Measurements from ENCODE around the gene CELSR2. TPM values are rescaled to one million over a fixed set of nuclear protein-coding genes. Genes with fewer than 3 reads are reported as not detected.
"Not testable (repeated sequence)": the region's sequence is repeated elsewhere in the genome, so short reads cannot be mapped to it uniquely, and the experiment has no call there.

Gene CELSR2
- polyA plus RNA-seq, 6 donors from 2014 or later = 0.06 to 0.17 TPM; not detected in 4

DNA sequence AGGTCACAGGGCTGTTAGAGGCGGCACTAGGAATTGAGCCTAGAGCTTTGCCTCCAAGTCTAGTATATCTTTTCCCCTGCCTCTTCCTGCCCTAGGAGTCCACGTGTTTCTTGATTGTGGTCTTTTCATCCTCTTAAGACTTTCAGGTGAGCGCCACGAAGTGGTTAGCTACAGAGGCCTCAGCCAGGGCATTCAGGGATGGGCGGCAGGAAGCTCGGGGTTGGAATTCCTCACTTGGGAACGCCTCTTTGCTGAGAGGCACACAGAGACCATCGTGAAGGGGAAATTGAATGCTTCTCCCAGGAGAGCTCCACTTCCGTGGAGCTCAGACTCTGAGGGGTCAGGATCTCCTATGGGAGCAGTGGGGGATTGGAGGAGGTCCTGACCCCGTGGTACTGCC is 56.7 kb downstream of the CELSR2 start:
- H3K9me3 Mint-ChIP-seq; ATAC-seq (ENCODE audit: low read depth in 2 of 2); H3K27ac Mint-ChIP-seq; DNase-seq; H3K36me3 Mint-ChIP-seq: not testable (repeated sequence)
- H3K4me3 Mint-ChIP-seq = peak overlapping the region in 1 of 8 donors; percentile 39
- peaks cover 0 to 15% (median 4%) of the 10 kb centered on the region in 3 donors for H3K27me3 Mint-ChIP-seq
- H3K4me1 Mint-ChIP-seq = peaks cover 15 to 29% (median 18%) of the 10 kb centered on the region in 3 donors

DNA sequence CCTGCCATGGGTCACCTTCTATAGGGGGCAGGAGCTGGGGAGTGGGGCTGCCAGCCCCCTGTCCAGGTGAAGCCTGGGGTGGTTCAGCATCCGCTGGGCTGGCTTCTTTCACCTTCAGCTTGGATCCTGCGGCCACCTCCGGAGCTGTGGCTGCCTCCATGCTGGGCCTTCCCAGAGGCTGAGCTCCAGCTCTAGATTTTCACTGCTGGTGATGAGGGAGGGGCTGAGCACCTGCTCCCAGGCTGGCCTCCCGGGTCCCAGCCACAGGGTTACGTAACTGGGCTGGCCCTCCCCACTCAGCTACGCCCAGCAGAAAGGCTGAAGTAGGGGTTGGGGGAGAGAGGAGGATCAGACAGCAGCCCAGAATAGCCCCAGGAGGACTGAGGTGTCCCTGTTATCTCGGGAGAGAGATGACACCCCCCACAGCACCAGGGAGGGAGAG is 57.5 kb downstream of the CELSR2 start, which contains the start of gene MYBPHL:
TSS of gene MYBPHL (minus strand) at position 180 of the 442 bp plus-strand sequence. CDS start at position 160, 20 bp downstream.
- DNase-seq (no peak), ATAC-seq (ENCODE audit: low read depth in 2 of 2) (no peak)
- no peaks in the 10 kb centered on the region for H3K9me3 Mint-ChIP-seq
- peaks cover 0 to 15% (median 4%) of the 10 kb centered on the region in 3 donors for H3K27me3 Mint-ChIP-seq
- peak within 1 kb of the TSS in 4 of 6 donors; percentile 73 to 98 (median 84) for H3K27ac Mint-ChIP-seq
- H3K4me1 Mint-ChIP-seq = peaks cover 15 to 29% (median 18%) of the 10 kb centered on the region in 3 donors
- peak within 1 kb of the TSS in 7 of 8 donors; percentile 60 to 90 (median 85) for H3K4me3 Mint-ChIP-seq
- H3K36me3 Mint-ChIP-seq = no peaks in the 10 kb centered on the region

DNA sequence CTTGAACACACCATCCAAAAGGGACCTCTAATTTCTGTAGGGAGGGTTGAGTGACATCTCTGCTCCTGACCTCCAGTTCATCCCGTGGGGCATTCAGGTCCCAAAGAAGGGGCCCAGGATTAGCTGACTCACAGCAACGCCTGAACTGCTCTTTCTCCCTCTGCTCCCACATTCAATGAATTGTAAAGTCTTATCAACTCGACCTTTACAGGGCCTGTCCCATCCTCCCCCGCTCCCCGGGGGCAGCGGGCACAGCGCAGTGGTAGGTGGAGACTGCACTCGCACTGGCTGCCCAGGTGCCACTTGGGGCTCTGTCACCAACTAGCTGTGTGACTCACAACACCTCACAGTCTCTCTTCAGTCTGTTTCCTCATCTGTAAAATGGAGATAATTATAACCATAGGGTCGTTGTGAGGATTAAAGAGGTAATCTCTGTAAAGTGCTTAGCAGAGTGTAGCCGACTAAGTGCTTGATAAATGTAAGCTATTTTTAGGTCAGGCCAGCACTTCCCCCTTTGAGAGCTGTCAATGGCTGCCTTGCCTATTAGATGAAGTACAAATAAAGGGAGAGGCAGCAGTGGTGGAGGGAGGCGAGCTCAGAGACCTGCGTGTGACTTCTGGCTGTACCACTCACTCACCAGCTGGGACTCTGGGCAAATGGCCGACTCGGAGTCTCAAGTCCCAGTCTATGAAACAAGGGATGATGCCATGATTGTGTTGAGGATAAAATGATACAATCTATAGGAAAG is 58.1 kb downstream of the CELSR2 start:
- no peaks in the 10 kb centered on the region for H3K36me3 Mint-ChIP-seq
- ATAC-seq (ENCODE audit: low read depth in 2 of 2) (peak; percentile 86 to 91), DNase-seq (peak; percentile 51)
- peak overlapping the region in 4 of 6 donors; percentile 73 to 98 (median 84) for H3K27ac Mint-ChIP-seq
- peak overlapping the region in 7 of 8 donors; percentile 60 to 90 (median 85) for H3K4me3 Mint-ChIP-seq
- no peaks in the 10 kb centered on the region for H3K9me3 Mint-ChIP-seq
- peaks cover 15 to 29% (median 18%) of the 10 kb centered on the region in 3 donors for H3K4me1 Mint-ChIP-seq
- peaks cover 0 to 15% (median 4%) of the 10 kb centered on the region in 3 donors for H3K27me3 Mint-ChIP-seq

DNA sequence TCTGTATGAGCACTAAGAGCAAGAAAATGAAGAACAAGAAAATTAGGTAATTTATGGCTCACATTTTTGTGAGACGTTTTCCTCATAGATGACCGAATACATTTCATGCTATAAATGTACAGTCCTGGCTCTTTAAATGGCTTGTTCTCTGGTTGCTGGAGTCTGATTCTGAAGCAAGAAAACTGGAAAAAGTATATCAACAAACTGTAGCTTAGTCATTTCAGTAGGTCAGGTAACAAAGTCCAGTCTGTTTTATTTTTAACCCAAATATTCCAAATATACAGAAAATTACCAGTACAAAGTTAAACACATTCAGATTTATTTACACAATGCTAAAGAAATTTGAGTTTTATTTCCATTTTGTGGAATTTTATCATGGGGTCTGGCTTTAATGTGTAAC is 60.0 kb downstream of the CELSR2 start:
- ATAC-seq (ENCODE audit: low read depth in 2 of 2) (no peak), DNase-seq (no peak)
- Mint-ChIP-seq H3K27me3 (peaks cover 0 to 15% (median 4%) of the 10 kb centered on the region in 3 donors), H3K4me3 (no peak overlapping the region), H3K9me3 (no peaks in the 10 kb centered on the region), H3K36me3 (no peaks in the 10 kb centered on the region), H3K4me1 (peaks cover 15 to 29% (median 18%) of the 10 kb centered on the region in 3 donors), H3K27ac (peak overlapping the region in 1 of 6 donors; percentile 63)

DNA sequence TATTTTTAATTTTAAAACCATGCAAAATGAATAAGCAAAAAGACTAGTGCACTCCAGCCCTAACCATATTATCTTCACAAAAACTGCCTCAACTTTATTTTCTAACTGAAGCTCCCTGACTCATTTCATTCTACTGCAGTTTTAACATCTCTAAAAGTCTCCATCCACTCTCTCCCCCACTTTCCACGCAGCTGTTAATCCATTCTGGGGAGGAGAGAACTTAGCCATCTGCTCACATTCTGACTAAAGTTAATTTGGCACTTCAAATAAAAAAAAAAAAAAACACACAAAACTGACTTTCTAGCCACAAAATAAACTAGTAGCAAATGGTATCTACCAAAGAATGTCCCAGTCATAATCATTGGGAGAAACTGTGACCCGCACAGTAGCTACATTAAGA is 62.9 kb downstream of the CELSR2 start:
- H3K27ac Mint-ChIP-seq = no peak overlapping the region
- no peaks in the 10 kb centered on the region for H3K36me3 Mint-ChIP-seq
- peaks cover 0 to 15% (median 3%) of the 10 kb centered on the region in 3 donors for H3K27me3 Mint-ChIP-seq
- no peak for DNase-seq
- ATAC-seq (ENCODE audit: low read depth in 2 of 2) = no peak
- no peak overlapping the region for H3K4me3 Mint-ChIP-seq
- H3K9me3 Mint-ChIP-seq = no peaks in the 10 kb centered on the region
- peaks cover 7 to 16% (median 11%) of the 10 kb centered on the region in 3 donors for H3K4me1 Mint-ChIP-seq

GRCh38 chr1:109312978-109313775 is 63.8 kb downstream of the CELSR2 start:
- Mint-ChIP-seq H3K4me1 (peaks cover 0 to 7% (median 5%) of the 10 kb centered on the region in 3 donors), H3K9me3 (no peaks in the 10 kb centered on the region), H3K4me3 (no peak overlapping the region), H3K27ac (no peak overlapping the region), H3K27me3 (peaks cover 0 to 15% (median 0%) of the 10 kb centered on the region in 3 donors), H3K36me3 (no peaks in the 10 kb centered on the region)
- DNase-seq (no peak), ATAC-seq (ENCODE audit: low read depth in 2 of 2) (no peak)

DNA sequence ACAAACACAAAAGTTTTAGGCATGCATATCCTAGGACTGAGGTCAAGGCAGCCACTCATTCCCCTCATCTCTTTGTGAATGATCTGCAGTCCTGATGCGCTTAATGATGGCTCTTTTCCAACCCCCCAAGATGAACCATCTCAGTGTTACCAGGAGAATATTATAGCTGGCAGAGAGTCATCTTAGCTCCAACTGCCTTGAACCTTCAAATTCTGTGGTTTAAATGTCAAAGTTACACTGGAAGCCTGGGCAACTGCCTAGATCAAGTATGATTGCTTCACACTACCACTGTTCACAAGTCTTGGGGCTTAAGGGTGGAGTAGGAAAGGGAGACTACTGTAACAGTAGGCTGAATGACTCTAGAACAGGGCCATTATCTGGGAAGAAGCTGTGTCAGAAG is 65.5 kb downstream of the CELSR2 start:
- Mint-ChIP-seq H3K36me3 (no peaks in the 10 kb centered on the region), H3K27ac (no peak overlapping the region)

DNA sequence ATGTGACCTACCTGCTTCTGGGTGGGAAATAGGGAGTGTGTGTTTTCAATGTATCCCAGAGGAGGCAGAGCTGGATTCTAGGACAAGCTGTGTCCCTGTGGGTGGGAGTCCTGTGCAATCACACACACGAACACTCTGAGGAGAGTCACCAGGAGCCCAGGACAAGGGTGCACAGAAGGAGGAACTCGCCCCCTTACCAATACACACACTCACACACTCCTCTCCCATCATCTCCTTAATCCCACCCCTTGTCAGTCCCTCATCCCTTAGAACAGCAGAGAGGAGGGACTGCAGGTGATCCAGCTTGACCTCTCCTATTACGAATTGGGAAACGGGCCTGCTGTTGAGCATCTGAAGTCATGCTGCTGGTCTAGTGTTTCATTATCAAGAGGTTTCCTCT is 65.9 kb downstream of the CELSR2 start:
- ATAC-seq (ENCODE audit: low read depth in 2 of 2) (no peak), DNase-seq (no peak)
- Mint-ChIP-seq H3K36me3 (no peaks in the 10 kb centered on the region), H3K27ac (peak overlapping the region in 1 of 6 donors; percentile 66), H3K4me3 (no peak overlapping the region), H3K9me3 (no peaks in the 10 kb centered on the region), H3K27me3 (no peaks in the 10 kb centered on the region), H3K4me1 (no peaks in the 10 kb centered on the region)

More for the DNA sequence above, 65.5 kb downstream of the CELSR2 start:
- Mint-ChIP-seq H3K4me3 (no peak overlapping the region), H3K9me3 (no peaks in the 10 kb centered on the region), H3K4me1 (no peaks in the 10 kb centered on the region), H3K27me3 (peaks cover 0 to 4% (median 0%) of the 10 kb centered on the region in 3 donors)
- ATAC-seq (ENCODE audit: low read depth in 2 of 2) (no peak), DNase-seq (no peak)

- peaks cover 0 to 6% (median 0%) of the 10 kb centered on the region in 3 donors for H3K27me3 Mint-ChIP-seq
- no peaks in the 10 kb centered on the region for H3K36me3 Mint-ChIP-seq
- DNase-seq = no peak
- no peak for ATAC-seq (ENCODE audit: low read depth in 2 of 2)
- H3K4me3 Mint-ChIP-seq = no peak overlapping the region
- no peaks in the 10 kb centered on the region for H3K4me1 Mint-ChIP-seq
- H3K27ac Mint-ChIP-seq = no peak overlapping the region
- H3K9me3 Mint-ChIP-seq = no peaks in the 10 kb centered on the region
Measured at GRCh38 chr1:109316506-109316905, 67.2 kb downstream of the CELSR2 start.

- no peak overlapping the region for H3K4me3 Mint-ChIP-seq
- peak overlapping the region in 2 of 6 donors; percentile 13 to 35 for H3K27ac Mint-ChIP-seq
- H3K27me3 Mint-ChIP-seq = peaks cover 0 to 8% (median 7%) of the 10 kb centered on the region in 3 donors
- no peaks in the 10 kb centered on the region for H3K4me1 Mint-ChIP-seq
- H3K36me3 Mint-ChIP-seq = no peaks in the 10 kb centered on the region
- DNase-seq (no peak), ATAC-seq (ENCODE audit: low read depth in 2 of 2) (no peak)
- no peaks in the 10 kb centered on the region for H3K9me3 Mint-ChIP-seq
Measured at GRCh38 chr1:109319114-109319513, 69.8 kb downstream of the CELSR2 start.

DNA sequence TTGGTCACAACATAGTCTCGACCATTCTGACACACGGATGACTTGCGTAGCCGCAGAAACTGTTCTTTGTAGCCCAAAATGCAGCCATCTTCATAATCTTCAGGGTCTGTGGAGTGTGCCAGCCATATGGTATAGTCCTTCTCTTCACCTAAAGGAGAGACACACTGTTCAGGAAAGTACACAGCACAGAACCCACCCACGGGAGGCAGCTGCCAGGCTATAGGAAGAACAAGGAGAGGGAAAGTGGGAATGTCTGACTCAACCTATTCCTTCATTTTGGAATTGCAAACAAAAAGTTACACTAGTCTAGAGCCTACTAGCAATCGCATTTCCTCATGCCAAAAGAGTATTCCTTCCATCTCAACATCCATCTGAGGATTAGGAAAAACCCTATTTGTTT is 73.6 kb downstream of the CELSR2 start:
- no peak overlapping the region for H3K4me3 Mint-ChIP-seq
- peaks cover 0 to 8% (median 7%) of the 10 kb centered on the region in 3 donors for H3K27me3 Mint-ChIP-seq
- H3K9me3 Mint-ChIP-seq = no peaks in the 10 kb centered on the region
- H3K4me1 Mint-ChIP-seq = no peaks in the 10 kb centered on the region
- no peaks in the 10 kb centered on the region for H3K36me3 Mint-ChIP-seq
- no peak overlapping the region for H3K27ac Mint-ChIP-seq
- no peak for DNase-seq
- no peak for ATAC-seq (ENCODE audit: low read depth in 2 of 2)

Data from naive B cell (primary cell).